K562 (cell line): ENCODE measurements around the gene UCP3. TPM values are rescaled to one million over a fixed set of nuclear protein-coding genes. Genes with fewer than 3 reads are reported as not detected.

Experiments used
- DPF2 ChIP-seq: fragments of 450-650 bp; IDR thresholded peaks from 2 replicates; pipeline ENCODE4 v1.6.1; 2016
- ESRRA ChIP-seq: fragments of 450-650 bp; IDR thresholded peaks from 2 replicates; pipeline ENCODE4 v1.6.1; 2014; ENCODE audit warnings: low read depth, mild to moderate bottlenecking, moderate library complexity, borderline replicate concordance
- GTF2B ChIP-seq: IDR thresholded peaks from 2 replicates; pipeline ENCODE4 v1.6.1; 2011; ENCODE audit not compliant: insufficient read length; ENCODE audit errors: extremely low read depth
- MEIS2 ChIP-seq: fragments of 450-650 bp; IDR thresholded peaks from 2 replicates; pipeline ENCODE4 v1.6.1; 2014; ENCODE audit warnings: mild to moderate bottlenecking; ENCODE audit not compliant: partially characterized antibody
- POLR2B ChIP-seq: fragments of 450-650 bp; IDR thresholded peaks from 2 replicates; pipeline ENCODE4 v1.6.1; 2018; ENCODE audit warnings: low read depth; ENCODE audit not compliant: partially characterized antibody
- PTTG1 ChIP-seq: fragments of 450-650 bp; IDR thresholded peaks from 2 replicates; pipeline ENCODE4 v1.6.1; 2016; ENCODE audit warnings: low read depth, mild to moderate bottlenecking, missing genetic modification characterization, missing compliant biosample characterization
- RCOR1 ChIP-seq, 2 experiments: IDR thresholded peaks; 2 replicates each; pipeline ENCODE4 v1.6.1; 2012; ENCODE audit warnings: low read depth in 2 of 2, low read length in 2 of 2, borderline replicate concordance in 1 of 2, improper control_type of control experiment in 1 of 2
- SP2 ChIP-seq: IDR thresholded peaks from 2 replicates; pipeline ENCODE4 v1.6.1; 2011; ENCODE audit warnings: mild to moderate bottlenecking, low read depth, low read length, moderate library complexity; ENCODE audit not compliant: poor library complexity, severe bottlenecking; ENCODE audit errors: extremely low read depth
- STAT6 ChIP-seq: sonication (generic); formaldehyde crosslinking; IDR thresholded peaks from 2 replicates; pipeline ENCODE4 v1.8.1; 2023; ENCODE audit warnings: mild to moderate bottlenecking, missing genetic modification reagents
- TEAD4 ChIP-seq, 2 experiments: sonication (generic) in 1 of 2; formaldehyde crosslinking in 1 of 2; IDR thresholded peaks; 2 replicates each; pipeline versions ENCODE4 v1.6.1 to v1.8.0; 2012 to 2022; ENCODE audit warnings: borderline replicate concordance in 1 of 2, inconsistent platforms in 1 of 2, low read length in 1 of 2, mild to moderate bottlenecking in 1 of 2, missing genetic modification reagents in 1 of 2
- ZBTB40 ChIP-seq, 2 experiments: fragments of 450-650 bp in 1 of 2; sonication (generic) in 1 of 2; formaldehyde crosslinking in 1 of 2; IDR thresholded peaks; 2 replicates each; pipeline versions ENCODE4 v1.7.1 to v1.9.0; 2016 to 2022; ENCODE audit warnings: inconsistent platforms in 1 of 2, mild to moderate bottlenecking in 1 of 2, missing genetic modification reagents in 1 of 2
- ZNF282 ChIP-seq: sonication (generic); formaldehyde crosslinking; IDR thresholded peaks from 2 replicates; pipeline ENCODE4 v1.8.1; 2023; ENCODE audit warnings: missing genetic modification reagents
- polyA plus RNA-seq, 8 experiments: library from polyadenylated mRNA; depleted of rRNA in 4 of 8; stranded (reverse) in 5 of 8; unstranded in 3 of 8; fragments of >200 nt; fragmentation: Nextera tagmentation in 2 of 8; fragmentation: Illumina TruSeq in 1 of 8; extraction: Ambion mirVana in 2 of 8; extraction: Trizol in 1 of 8; gene quantifications; 2 replicates each; pipeline versions ENCODE4 v1.2.1 to v1.2.3, GENCODE V29; 2011 to 2014; ENCODE audit warnings: inconsistent platforms in 1 of 8, missing spikeins in 1 of 8
- total RNA-seq, 7 experiments: library from RNA; depleted of rRNA in 6 of 7; stranded (reverse); fragments of >200 nt in 6 of 7; fragmentation: Illumina TruSeq in 2 of 7; extraction: Trizol in 2 of 7; gene quantifications; 2 replicates each; pipeline versions ENCODE4 v1.2.1 to v1.2.3, GENCODE V29; 2011 to 2021; ENCODE audit warnings: low replicate concordance in 1 of 7

The UCP3 gene
- total and polyA plus RNA-seq, 9 of the 15 experiments (the other 6 are each of a cell fraction or from before 2014, with no cell fraction given), result 0.05 to 0.65 (median 0.25) TPM; not detected in 2

- TF ChIP-seq ZBTB40 (IDR thresholded peaks at IDR 0.05) (no peak), ZBTB40 (CRISPR knock-in tag; IDR thresholded peaks at IDR 0.05) (no peak), TEAD4 (IDR thresholded peaks at IDR 0.05; ENCODE audit: low read length) (0 out of 2 replicates have a peak, but pooled peaks have one; percentile 10), TEAD4 (CRISPR knock-in tag; IDR thresholded peaks at IDR 0.05; ENCODE audit: borderline replicate concordance) (no peak), DPF2 (no peak), ZNF282 (no peak), POLR2B (no peak), MEIS2 (peak; percentile 9), ESRRA (peak; percentile 50; the same call in 1 of the 2 replicates), PTTG1 (no peak), RCOR1 (IDR thresholded peaks at IDR 0.05; ENCODE audit: borderline replicate concordance in 1 of 2, low read depth in 2 of 2, low read length in 2 of 2) (peak in 1 of 2 experiments; percentile 68; a peak in 2 of 4 replicates), GTF2B (no peak), SP2 (no peak), STAT6 (no peak)
Measured at GRCh38 chr11:74019104-74019738, 10.3 kb upstream of the UCP3 start (continued).
